Neural cell (in vitro differentiated cells): ENCODE data around the gene CEACAM21. TPM values are rescaled to one million over a fixed set of nuclear protein-coding genes. Genes with fewer than 3 reads are reported as not detected.
"Not testable (repeated sequence)": the region's sequence is repeated elsewhere in the genome, so short reads cannot be mapped to it uniquely, and the experiment has no call there.

ENCODE experiments used
- H2AFZ ChIP-seq: fragments of 200-600, 300-800 bp; sonication (generic), shearing (Covaris generic); 2 replicates; pipeline ENCODE4 v1.6.0; 2014; ENCODE audit warnings: low read depth, mild to moderate bottlenecking, antibody characterized with exemption, low read length, moderate library complexity
- H3F3A ChIP-seq: fragments of 200-600 bp; shearing (Covaris generic); 2 replicates; pipeline ENCODE4 v1.6.1; 2016; ENCODE audit warnings: mild to moderate bottlenecking, moderate library complexity, mixed read lengths, antibody characterized with exemption, low read length; ENCODE audit not compliant: insufficient read depth, poor library complexity, severe bottlenecking
- H3K27ac ChIP-seq: fragments of 200-600, 300-800 bp; sonication (generic), shearing (Covaris generic); 2 replicates; pipeline ENCODE4 v1.5.1; 2014; ENCODE audit warnings: mild to moderate bottlenecking, low read length, moderate library complexity
- H3K27me3 ChIP-seq: fragments of 300-800, 200-600 bp; sonication (generic), shearing (Covaris generic); 2 replicates; pipeline ENCODE4 v1.6.0; 2014; ENCODE audit warnings: mild to moderate bottlenecking, low read depth, low read length, moderate library complexity; ENCODE audit not compliant: insufficient read depth
- H3K36me3 ChIP-seq: fragments of 300-800, 200-600 bp; sonication (generic), shearing (Covaris generic); 2 replicates; pipeline ENCODE4 v1.5.1; 2014; ENCODE audit warnings: mild to moderate bottlenecking, antibody characterized with exemption, low read length, moderate library complexity; ENCODE audit not compliant: insufficient read depth
- H3K4me2 ChIP-seq: fragments of 300-800, 200-600 bp; sonication (generic), shearing (Covaris generic); 2 replicates; pipeline ENCODE4 v1.6.0; 2014; ENCODE audit warnings: mild to moderate bottlenecking, low read length
- H3K4me3 ChIP-seq: fragments of 300-800, 200-600 bp; sonication (generic), shearing (Covaris generic); 2 replicates; pipeline ENCODE4 v1.5.1; 2014; ENCODE audit warnings: mild to moderate bottlenecking, low read length, moderate library complexity
- H3K79me2 ChIP-seq: fragments of 200-600 bp; shearing (Covaris generic); replicated peaks from 2 replicates; pipeline ENCODE4 v1.6.0; 2014; ENCODE audit warnings: mild to moderate bottlenecking, low read length, moderate library complexity; ENCODE audit not compliant: insufficient read depth
- H3K9ac ChIP-seq: fragments of 300-800, 200-600 bp; sonication (generic), shearing (Covaris generic); 2 replicates; pipeline ENCODE4 v1.6.1; 2016; ENCODE audit warnings: mild to moderate bottlenecking, low read length, mixed read lengths
- H3K9me2 ChIP-seq: fragments of 200-600 bp; shearing (Covaris generic); 2 replicates; pipeline ENCODE4 v1.6.1; 2016; ENCODE audit warnings: mild to moderate bottlenecking, low read length, mixed read lengths; ENCODE audit not compliant: insufficient read depth
- H3K9me3 ChIP-seq: fragments of 200-600, 300-800 bp; sonication (generic), shearing (Covaris generic); 2 replicates; pipeline ENCODE4 v1.6.1; 2016; ENCODE audit warnings: mild to moderate bottlenecking, mixed run types, low read length, moderate library complexity, mixed read lengths
- H4K20me1 ChIP-seq: fragments of 200-600 bp; shearing (Covaris generic); 2 replicates; pipeline ENCODE4 v1.6.1; 2016; ENCODE audit warnings: mild to moderate bottlenecking, mixed run types; ENCODE audit not compliant: insufficient read depth
- CTCF ChIP-seq: fragments of 450-650 bp; IDR thresholded peaks from 2 replicates; pipeline ENCODE4 v1.5.1; 2014; ENCODE audit warnings: antibody characterized with exemption, mild to moderate bottlenecking, moderate library complexity; ENCODE audit not compliant: poor library complexity, severe bottlenecking
- EP300 ChIP-seq: fragments of 450-650 bp; conservative IDR thresholded peaks from 2 replicates; pipeline ENCODE4 v1.6.1; 2014; ENCODE audit warnings: antibody characterized with exemption, mild to moderate bottlenecking, moderate library complexity; ENCODE audit not compliant: poor library complexity, severe bottlenecking
- EZH2 ChIP-seq: fragments of 200-600, 300-800 bp; shearing (Covaris generic), sonication (generic); IDR thresholded peaks from 2 replicates; pipeline ENCODE4 v1.6.1; 2014; ENCODE audit warnings: antibody characterized with exemption, low read length, borderline replicate concordance, mild to moderate bottlenecking; ENCODE audit not compliant: insufficient read depth, poor library complexity, severe bottlenecking
- MXI1 ChIP-seq: fragments of 450-650 bp; conservative IDR thresholded peaks from 2 replicates; pipeline ENCODE4 v1.6.1; 2014; ENCODE audit warnings: antibody characterized with exemption, mild to moderate bottlenecking; ENCODE audit not compliant: poor library complexity, severe bottlenecking
- POLR2AphosphoS5 ChIP-seq: IDR thresholded peaks from 2 replicates; pipeline ENCODE4 v1.6.1; 2012
- RAD21 ChIP-seq: fragments of 450-650 bp; conservative IDR thresholded peaks from 2 replicates; pipeline ENCODE4 v1.6.1; 2014; ENCODE audit warnings: antibody characterized with exemption, mild to moderate bottlenecking, moderate library complexity
- REST ChIP-seq: IDR thresholded peaks from 2 replicates; pipeline ENCODE4 v1.6.1; 2012; ENCODE audit warnings: borderline replicate concordance
- SMC3 ChIP-seq: fragments of 450-650 bp; conservative IDR thresholded peaks from 2 replicates; pipeline ENCODE4 v1.6.1; 2014; ENCODE audit warnings: antibody characterized with exemption, mild to moderate bottlenecking, moderate library complexity; ENCODE audit not compliant: poor library complexity
- TAF1 ChIP-seq: IDR thresholded peaks from 2 replicates; pipeline ENCODE4 v1.6.1; 2012; ENCODE audit warnings: low read depth
- polyA plus RNA-seq: library from polyadenylated mRNA; depleted of rRNA; stranded (reverse); fragments of >200 nt; gene quantifications from 2 replicates; pipeline ENCODE4 v1.2.3, GENCODE V29; 2014

Gene CEACAM21
- polyA plus RNA-seq, 1 donor from 2014 or later, result 2.9 TPM

- H3K4me3 ChIP-seq, result no peak overlapping the region
- H3K9ac ChIP-seq, result no peak overlapping the region
- H3K4me2 ChIP-seq, result no peak overlapping the region
- H4K20me1 ChIP-seq, result no peaks in the 10 kb centered on the region
- no peak for TF ChIP-seq POLR2AphosphoS5
- no peak for TF ChIP-seq EP300
- TF ChIP-seq MXI1, result no peak
- TF ChIP-seq REST, result no peak
- no peak for TF ChIP-seq EZH2
- no peak for TF ChIP-seq TAF1
- TF ChIP-seq RAD21, result no peak
- TF ChIP-seq SMC3, result no peak
- TF ChIP-seq CTCF, result no peak
- no peaks in the 10 kb centered on the region for H3K36me3 ChIP-seq
- H2AFZ ChIP-seq, result no peak overlapping the region
- H3K27me3 ChIP-seq, result no peaks in the 10 kb centered on the region
- H3K27ac ChIP-seq, result no peak overlapping the region
- H3K9me3 ChIP-seq, result no peaks in the 10 kb centered on the region
- H3F3A ChIP-seq, result no peaks in the 10 kb centered on the region
- no peaks in the 10 kb centered on the region for H3K9me2 ChIP-seq
- no peaks in the 10 kb centered on the region for H3K79me2 ChIP-seq
Measured at GRCh38 chr19:41577144-41577830, 1.3 kb downstream of the CEACAM21 start.

- Histone ChIP-seq H3K27ac (no peak overlapping the region), H3K9ac (no peak overlapping the region), H3F3A (no peaks in the 10 kb centered on the region), H3K79me2 (no peaks in the 10 kb centered on the region), H3K4me2 (no peak overlapping the region), H3K9me3 (no peaks in the 10 kb centered on the region), H3K4me3 (no peak overlapping the region), H3K36me3 (no peaks in the 10 kb centered on the region), H3K9me2 (no peaks in the 10 kb centered on the region), H3K27me3 (no peaks in the 10 kb centered on the region), H2AFZ (no peak overlapping the region), H4K20me1 (no peaks in the 10 kb centered on the region)
- no peak for TF ChIP-seq SMC3
Measured at GRCh38 chr19:41577833-41578232, 1.9 kb downstream of the CEACAM21 start.

GRCh38 chr19:41578886-41579285 lies 2.9 kb downstream of the CEACAM21 start:
- H3K9ac ChIP-seq, result no peak overlapping the region
- H3F3A ChIP-seq, result no peaks in the 10 kb centered on the region
- H4K20me1 ChIP-seq, result no peaks in the 10 kb centered on the region
- no peak overlapping the region for H3K4me3 ChIP-seq
- no peaks in the 10 kb centered on the region for H3K9me2 ChIP-seq
- no peaks in the 10 kb centered on the region for H3K36me3 ChIP-seq
- no peaks in the 10 kb centered on the region for H3K27me3 ChIP-seq
- H3K9me3 ChIP-seq, result no peaks in the 10 kb centered on the region
- no peak for TF ChIP-seq CTCF
- no peak for TF ChIP-seq POLR2AphosphoS5
- no peaks in the 10 kb centered on the region for H3K79me2 ChIP-seq
- no peak overlapping the region for H3K27ac ChIP-seq
- H2AFZ ChIP-seq, result no peak overlapping the region
- no peak overlapping the region for H3K4me2 ChIP-seq

- not testable (repeated sequence) for H3K79me2 ChIP-seq, H3K9ac ChIP-seq, H3K4me2 ChIP-seq, H4K20me1 ChIP-seq, H3F3A ChIP-seq, H3K27me3 ChIP-seq, H3K36me3 ChIP-seq, H3K9me2 ChIP-seq, H3K27ac ChIP-seq, H3K9me3 ChIP-seq, H2AFZ ChIP-seq, H3K4me3 ChIP-seq
Measured at GRCh38 chr19:41581068-41581467, 5.1 kb downstream of the CEACAM21 start.
